SK-N-SH (cell line): ENCODE results near the gene ARPC5. TPM values are rescaled to one million over a fixed set of nuclear protein-coding genes. Genes with fewer than 3 reads are reported as not detected.

Experiments used
- CTCF ChIA-PET: fragments of 300-600, 350-600 bp; formaldehyde crosslinking; extraction: SDS; loops from one replicate; lab custom pipeline; 2021; lab: Yijun Ruan, JAX
- POLR2A ChIA-PET: fragments of 350-600 bp; sonication (Branson Sonifier 250); formaldehyde crosslinking; extraction: SDS; loops from one replicate; lab custom pipeline; 2020; ENCODE audit warnings: antibody characterized with exemption, inconsistent platforms; lab: Yijun Ruan, JAX
- DNase-seq: peaks from one replicate; pipeline ENCODE4 v3.0.0; 2012
- H2AFZ ChIP-seq: fragments of 200-600 bp; sonication (generic); 2 replicates; pipeline ENCODE4 v1.8.1; 2016; ENCODE audit warnings: antibody characterized with exemption, mild to moderate bottlenecking, low read depth
- H3F3A ChIP-seq: fragments of 200-600 bp; sonication (generic); replicated peaks from 2 replicates; pipeline ENCODE3; 2016; ENCODE audit warnings: antibody characterized with exemption, mild to moderate bottlenecking; ENCODE audit not compliant: insufficient read depth
- H3K27ac ChIP-seq, 2 experiments: fragments of 200-500 bp in 1 of 2; fragments of 200-600 bp in 1 of 2; sonication (Bioruptor generic) in 1 of 2; sonication (generic), shearing (Covaris generic) in 1 of 2; 2 replicates each; pipeline versions ENCODE4 v1.5.1 to v1.6.1; 2014 to 2016; ENCODE audit warnings: low read depth in 2 of 2, inconsistent platforms in 1 of 2, low read length in 1 of 2, mild to moderate bottlenecking in 1 of 2, mixed read lengths in 1 of 2
- H3K27me3 ChIP-seq: fragments of 200-600 bp; sonication (generic), shearing (Covaris generic); 2 replicates; pipeline ENCODE4 v1.6.1; 2016; ENCODE audit warnings: mixed run types; ENCODE audit not compliant: insufficient read depth
- H3K36me3 ChIP-seq, 2 experiments: fragments of 200-500 bp in 1 of 2; fragments of 200-600 bp in 1 of 2; sonication (Bioruptor generic) in 1 of 2; sonication (generic) in 1 of 2; replicated peaks in 1 of 2; 2 replicates each; pipeline versions ENCODE3 to v1.5.1; 2014 to 2016; ENCODE audit warnings: low read length in 1 of 2, mild to moderate bottlenecking in 1 of 2; ENCODE audit not compliant: insufficient read depth in 2 of 2, control insufficient read depth in 1 of 2
- H3K4me1 ChIP-seq, 2 experiments: fragments of 200-500 bp in 1 of 2; fragments of 200-600 bp in 1 of 2; sonication (Bioruptor generic) in 1 of 2; sonication (generic), shearing (Covaris generic) in 1 of 2; 2 replicates each; pipeline versions ENCODE4 v1.5.1 to v1.6.1; 2014 to 2016; ENCODE audit warnings: low read depth in 1 of 2, low read length in 1 of 2, mixed run types in 1 of 2; ENCODE audit not compliant: insufficient read depth in 2 of 2, control insufficient read depth in 1 of 2
- H3K4me2 ChIP-seq: fragments of 200-600 bp; sonication (generic), shearing (Covaris generic); 2 replicates; pipeline ENCODE4 v1.6.1; 2017; ENCODE audit warnings: mixed run types
- H3K4me3 ChIP-seq, 2 experiments: fragments of 200-500 bp in 1 of 2; fragments of 200-600 bp in 1 of 2; sonication (Bioruptor generic) in 1 of 2; sonication (generic), shearing (Covaris generic) in 1 of 2; 2 replicates each; pipeline versions ENCODE4 v1.5.1 to v1.8.1; 2014 to 2016; ENCODE audit warnings: low read depth in 2 of 2, inconsistent platforms in 1 of 2, low read length in 1 of 2, mild to moderate bottlenecking in 1 of 2, mixed read lengths in 1 of 2, moderate library complexity in 1 of 2
- H3K79me2 ChIP-seq: fragments of 200-600 bp; sonication (generic); 2 replicates; pipeline ENCODE4 v1.8.1; 2017; ENCODE audit warnings: mild to moderate bottlenecking; ENCODE audit not compliant: insufficient read depth
- H3K9ac ChIP-seq: fragments of 200-600 bp; sonication (generic); 2 replicates; pipeline ENCODE4 v1.6.1; 2017; ENCODE audit warnings: mixed run types
- H3K9me2 ChIP-seq: fragments of 200-600 bp; sonication (generic); 2 replicates; pipeline ENCODE4 v1.6.1; 2017; ENCODE audit warnings: mixed run types
- H3K9me3 ChIP-seq: fragments of 200-600 bp; sonication (generic); 2 replicates; pipeline ENCODE4 v1.6.1; 2017; ENCODE audit warnings: mixed run types, mild to moderate bottlenecking, moderate library complexity
- H4K20me1 ChIP-seq: fragments of 200-600 bp; sonication (generic); 2 replicates; pipeline ENCODE4 v1.6.1; 2017; ENCODE audit warnings: mild to moderate bottlenecking, mixed run types; ENCODE audit not compliant: insufficient read depth
- CHD2 ChIP-seq: fragments of 150-350 bp; IDR thresholded peaks from 2 replicates; pipeline ENCODE4 v1.6.1; 2018; ENCODE audit warnings: low read length; ENCODE audit not compliant: partially characterized antibody
- EP300 ChIP-seq, 2 experiments: IDR thresholded peaks; 2 replicates each; pipeline versions ENCODE4 v1.4.0 to v1.6.1; 2012; ENCODE audit warnings: borderline replicate concordance in 1 of 2, low read depth in 1 of 2, low read length in 1 of 2
- EZH2phosphoT487 ChIP-seq: fragments of 200-600 bp; sonication (generic); IDR thresholded peaks from 2 replicates; pipeline ENCODE4 v1.6.1; 2017; ENCODE audit warnings: low read depth, mixed run types, mild to moderate bottlenecking, antibody characterized with exemption, moderate library complexity, borderline replicate concordance
- FOSL2 ChIP-seq: IDR thresholded peaks from 2 replicates; pipeline ENCODE4 v1.4.0; 2012; ENCODE audit warnings: low read depth, mild to moderate bottlenecking, moderate library complexity, borderline replicate concordance
- GABPA ChIP-seq: IDR thresholded peaks from 2 replicates; pipeline ENCODE4 v1.4.0; 2012; ENCODE audit warnings: low read depth, mild to moderate bottlenecking
- JUND ChIP-seq: IDR thresholded peaks from 2 replicates; pipeline ENCODE4 v1.4.0; 2012
- MAX ChIP-seq: IDR thresholded peaks from 2 replicates; pipeline ENCODE4 v1.4.0; 2012; ENCODE audit warnings: low read depth
- MXI1 ChIP-seq: IDR thresholded peaks from 2 replicates; pipeline ENCODE4 v1.6.1; 2012; ENCODE audit warnings: mild to moderate bottlenecking, low read depth, low read length, improper control_type of control experiment
- NRF1 ChIP-seq: IDR thresholded peaks from 2 replicates; pipeline ENCODE4 v1.6.1; 2012; ENCODE audit warnings: low read depth, mild to moderate bottlenecking, low read length
- RAD21 ChIP-seq: IDR thresholded peaks from 2 replicates; pipeline ENCODE4 v1.6.1; 2012; ENCODE audit warnings: mild to moderate bottlenecking, low read length
- RCOR1 ChIP-seq: fragments of 150-350 bp; IDR thresholded peaks from 2 replicates; pipeline ENCODE4 v1.6.1; 2017; ENCODE audit warnings: antibody characterized with exemption, low read length
- SMC3 ChIP-seq: IDR thresholded peaks from 2 replicates; pipeline ENCODE4 v1.6.1; 2012; ENCODE audit warnings: low read depth, low read length, improper control_type of control experiment
- TAF1 ChIP-seq: IDR thresholded peaks from 2 replicates; pipeline ENCODE4 v1.6.1; 2012; ENCODE audit warnings: low read depth, mild to moderate bottlenecking, low read length, moderate library complexity, borderline replicate concordance
- TCF12 ChIP-seq: IDR thresholded peaks from 2 replicates; pipeline ENCODE4 v1.4.0; 2012
- TEAD4 ChIP-seq: IDR thresholded peaks from 2 replicates; pipeline ENCODE4 v1.4.0; 2012; ENCODE audit warnings: mild to moderate bottlenecking, borderline replicate concordance; ENCODE audit not compliant: insufficient read depth
- USF1 ChIP-seq: IDR thresholded peaks from 2 replicates; pipeline ENCODE4 v1.4.0; 2012; ENCODE audit warnings: low read depth, borderline replicate concordance
- USF2 ChIP-seq: fragments of 150-350 bp; IDR thresholded peaks from 2 replicates; pipeline ENCODE4 v1.6.1; 2017; ENCODE audit warnings: antibody characterized with exemption, low read length, low read depth, borderline replicate concordance
- YY1 ChIP-seq: IDR thresholded peaks from 2 replicates; pipeline ENCODE4 v1.4.0; 2012; ENCODE audit warnings: low read depth, mild to moderate bottlenecking
- ZBTB33 ChIP-seq: IDR thresholded peaks from 2 replicates; pipeline ENCODE4 v1.4.0; 2012; ENCODE audit warnings: low read depth, borderline replicate concordance
- polyA plus RNA-seq, 3 experiments: library from polyadenylated mRNA; depleted of rRNA; stranded (reverse); fragments of >200 nt; gene quantifications; 2 replicates each; pipeline ENCODE4 v1.2.3, GENCODE V29; 2012

Gene ARPC5
- polyA plus RNA-seq, 1 of the 3 experiments (the other 2 are of a cell fraction): 66.8 TPM

GRCh38 chr1:183588827-183589226 lies 46.8 kb downstream of the ARPC5 start:
- CTCF ChIA-PET: interaction anchor here (1.5 kb wide), 1 partner anchor 46 kb away, joined by 4 read pairs; no protein-coding TSS in a partner anchor
- POLR2A ChIA-PET: no interaction called here

More at GRCh38 chr1:183588827-183589226, 46.8 kb downstream of the ARPC5 start:
- Histone ChIP-seq H3K36me3 (no peaks in the 10 kb centered on the region), H3K9me3 (no peaks in the 10 kb centered on the region), H3F3A (no peaks in the 10 kb centered on the region), H2AFZ (no peak overlapping the region; the same call in 1 of the 2 replicates), H3K27ac (no peak overlapping the region), H3K9ac (no peak overlapping the region), H3K9me2 (no peaks in the 10 kb centered on the region), H3K27me3 (no peaks in the 10 kb centered on the region), H3K4me3 (no peak overlapping the region), H3K4me2 (no peak overlapping the region), H4K20me1 (no peaks in the 10 kb centered on the region), H3K4me1 (no peaks in the 10 kb centered on the region), H3K79me2 (no peaks in the 10 kb centered on the region)
- no peak for TF ChIP-seq JUND
- TF ChIP-seq ZBTB33: no peak
- TF ChIP-seq MXI1: no peak
- no peak for TF ChIP-seq GABPA
- TF ChIP-seq RAD21: no peak
- TF ChIP-seq EP300 (IDR thresholded peaks at IDR 0.05; ENCODE audit: borderline replicate concordance in 1 of 2, low read depth in 1 of 2, low read length in 1 of 2): no peak
- no peak for TF ChIP-seq MAX
- no peak for TF ChIP-seq NRF1
- no peak for TF ChIP-seq EZH2phosphoT487
- no peak for TF ChIP-seq RCOR1
- TF ChIP-seq USF1: no peak
- no peak for TF ChIP-seq FOSL2
- no peak for TF ChIP-seq TAF1
- TF ChIP-seq SMC3: no peak
- TF ChIP-seq USF2: no peak
- TF ChIP-seq CHD2: no peak
- TF ChIP-seq TCF12: no peak
- no peak for TF ChIP-seq TEAD4
- no peak for TF ChIP-seq YY1
- no peak for DNase-seq
